GM19328 (cell line): Measurements from ENCODE around the gene RSPH10B2.
"Not testable (repeated sequence)": the region's sequence is repeated elsewhere in the genome, so short reads cannot be mapped to it uniquely, and the experiment has no call there.

Experiments
- ATAC-seq: cut with Tn5 transposase; IDR thresholded peaks from one replicate; pipeline ENCODE4 v1.9.1; 2021; ENCODE audit warnings: mild to moderate bottlenecking, moderate library complexity; ENCODE audit not compliant: unreplicated experiment

Gene RSPH10B2

DNA sequence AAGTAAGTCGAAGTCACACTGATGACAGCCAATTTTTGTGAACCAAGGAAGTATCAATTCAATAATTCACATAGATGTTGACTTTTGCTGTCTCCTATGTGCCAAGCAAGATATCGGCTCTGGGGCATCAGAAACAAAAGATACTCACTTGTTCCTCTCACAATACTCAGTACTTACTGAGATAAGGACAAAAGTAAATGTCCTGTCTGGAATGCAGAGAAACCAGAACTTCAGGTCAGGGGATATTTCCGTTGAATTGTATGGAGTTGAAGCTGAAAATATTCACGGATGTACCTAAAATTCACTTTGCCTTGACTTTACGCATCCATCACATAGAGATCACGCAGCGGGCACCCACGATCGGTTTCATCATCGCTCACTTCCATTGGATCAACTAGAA, 83.2 kb downstream of the RSPH10B2 start:
- not testable (repeated sequence) for ATAC-seq

- ATAC-seq: not testable (repeated sequence)
Measured at GRCh38 chr7:6842278-6842921, 88.5 kb downstream of the RSPH10B2 start.

- not testable (repeated sequence) for ATAC-seq
Measured at GRCh38 chr7:6843092-6843491, 89.2 kb downstream of the RSPH10B2 start.

- not testable (repeated sequence) for ATAC-seq
Measured at GRCh38 chr7:6843654-6844053, 89.8 kb downstream of the RSPH10B2 start.

- not testable (repeated sequence) for ATAC-seq
Measured at GRCh38 chr7:6845971-6846449, 92.1 kb downstream of the RSPH10B2 start.

GRCh38 chr7:6847751-6848150, 93.8 kb downstream of the RSPH10B2 start:
- ATAC-seq: not testable (repeated sequence)
